Measurements from ENCODE around the gene PTPN21. TPM values are rescaled to one million over a fixed set of nuclear protein-coding genes. Genes with fewer than 3 reads are reported as not detected.

Gene PTPN21
- total RNA-seq (2014; rRNA removed; shearing (Covaris generic)) = 8.5 and 16.1 TPM in 2 replicates

GRCh38 chr14:88554457-88555286 lies at the start of gene PTPN21:
PTPN21 (minus strand) TSS chr14:88555007; CDS start chr14:88550417, 4,590 bp downstream.
- H3K36me3 ChIP-seq = peaks cover 27% of the 10 kb centered on the region
- peaks cover 47% of the 10 kb centered on the region for H3K4me1 ChIP-seq (replicated peaks)
- peak within 1 kb of the TSS; percentile 86 for H3K4me3 ChIP-seq
- DNase-seq (ENCODE audit: low read depth in 1 of 2, low spot score in 2 of 2) = peak; percentile 82 to 87
- peak within 1 kb of the TSS; percentile 95 for H3K27ac ChIP-seq
- H3K9me3 ChIP-seq (replicated peaks) = no peaks in the 10 kb centered on the region
- H3K27me3 ChIP-seq (replicated peaks) = no peaks in the 10 kb centered on the region

- Histone ChIP-seq H3K27ac (no peak overlapping the region), H3K36me3 (peaks cover 74% of the 10 kb centered on the region), H3K4me1 (replicated peaks) (no peaks in the 10 kb centered on the region), H3K9me3 (replicated peaks) (no peaks in the 10 kb centered on the region), H3K27me3 (replicated peaks) (no peaks in the 10 kb centered on the region), H3K4me3 (no peak overlapping the region)
- DNase-seq (ENCODE audit: low read depth in 1 of 2, low spot score in 2 of 2) = no peak
These were observed 49.4 kb upstream of the PTPN21 start for GRCh38 chr14:88604212-88604611.

- peaks cover 87% of the 10 kb centered on the region for H3K36me3 ChIP-seq
- DNase-seq (ENCODE audit: low read depth in 1 of 2, low spot score in 2 of 2) = no peak
- H3K4me1 ChIP-seq (replicated peaks) = no peaks in the 10 kb centered on the region
- no peaks in the 10 kb centered on the region for H3K27me3 ChIP-seq (replicated peaks)
- H3K27ac ChIP-seq = no peak overlapping the region
- H3K9me3 ChIP-seq (replicated peaks) = no peaks in the 10 kb centered on the region
- H3K4me3 ChIP-seq = no peak overlapping the region
These were observed 45.1 kb upstream of the PTPN21 start for GRCh38 chr14:88599761-88600439.

GRCh38 chr14:88599326-88599725 lies 44.5 kb upstream of the PTPN21 start:
- no peaks in the 10 kb centered on the region for H3K27me3 ChIP-seq (replicated peaks)
- no peaks in the 10 kb centered on the region for H3K4me1 ChIP-seq (replicated peaks)
- peaks cover 89% of the 10 kb centered on the region for H3K36me3 ChIP-seq

GRCh38 chr14:88598097-88598675 lies 43.4 kb upstream of the PTPN21 start:
- no peak for DNase-seq (ENCODE audit: low read depth in 1 of 2, low spot score in 2 of 2)
- peaks cover 90% of the 10 kb centered on the region for H3K36me3 ChIP-seq
- no peaks in the 10 kb centered on the region for H3K27me3 ChIP-seq (replicated peaks)
- H3K4me3 ChIP-seq = no peak overlapping the region
- no peak overlapping the region for H3K27ac ChIP-seq
- H3K4me1 ChIP-seq (replicated peaks) = no peaks in the 10 kb centered on the region
- no peaks in the 10 kb centered on the region for H3K9me3 ChIP-seq (replicated peaks)

More at GRCh38 chr14:88599326-88599725, 44.5 kb upstream of the PTPN21 start:
- H3K27ac ChIP-seq = no peak overlapping the region
- no peaks in the 10 kb centered on the region for H3K9me3 ChIP-seq (replicated peaks)
- H3K4me3 ChIP-seq = no peak overlapping the region
- no peak for DNase-seq (ENCODE audit: low read depth in 1 of 2, low spot score in 2 of 2)

- Histone ChIP-seq H3K36me3 (peaks cover 88% of the 10 kb centered on the region), H3K4me3 (no peak overlapping the region), H3K9me3 (replicated peaks) (no peaks in the 10 kb centered on the region), H3K4me1 (replicated peaks) (no peaks in the 10 kb centered on the region), H3K27ac (no peak overlapping the region), H3K27me3 (replicated peaks) (no peaks in the 10 kb centered on the region)
- DNase-seq (ENCODE audit: low read depth in 1 of 2, low spot score in 2 of 2) = no peak
These were observed 42.8 kb upstream of the PTPN21 start for GRCh38 chr14:88597601-88598000.

GRCh38 chr14:88597038-88597437 lies 42.2 kb upstream of the PTPN21 start:
- H3K4me3 ChIP-seq = no peak overlapping the region
- H3K27ac ChIP-seq = no peak overlapping the region
- no peak for DNase-seq (ENCODE audit: low read depth in 1 of 2, low spot score in 2 of 2)
- H3K4me1 ChIP-seq (replicated peaks) = no peaks in the 10 kb centered on the region
- H3K36me3 ChIP-seq = peaks cover 84% of the 10 kb centered on the region
- H3K9me3 ChIP-seq (replicated peaks) = no peaks in the 10 kb centered on the region
- no peaks in the 10 kb centered on the region for H3K27me3 ChIP-seq (replicated peaks)

GRCh38 chr14:88592031-88592430 lies 37.2 kb upstream of the PTPN21 start:
- peaks cover 81% of the 10 kb centered on the region for H3K36me3 ChIP-seq
- no peaks in the 10 kb centered on the region for H3K27me3 ChIP-seq (replicated peaks)
- no peaks in the 10 kb centered on the region for H3K9me3 ChIP-seq (replicated peaks)
- H3K4me3 ChIP-seq = no peak overlapping the region
- no peaks in the 10 kb centered on the region for H3K4me1 ChIP-seq (replicated peaks)
- no peak for DNase-seq (ENCODE audit: low read depth in 1 of 2, low spot score in 2 of 2)
- no peak overlapping the region for H3K27ac ChIP-seq

GRCh38 chr14:88590173-88590572 lies 35.4 kb upstream of the PTPN21 start:
- Histone ChIP-seq H3K27me3 (replicated peaks) (no peaks in the 10 kb centered on the region), H3K4me3 (no peak overlapping the region), H3K9me3 (replicated peaks) (no peaks in the 10 kb centered on the region), H3K27ac (no peak overlapping the region), H3K36me3 (peaks cover 78% of the 10 kb centered on the region), H3K4me1 (replicated peaks) (no peaks in the 10 kb centered on the region)
- DNase-seq (ENCODE audit: low read depth in 1 of 2, low spot score in 2 of 2) = no peak

- no peaks in the 10 kb centered on the region for H3K9me3 ChIP-seq (replicated peaks)
- H3K27ac ChIP-seq = no peak overlapping the region
- H3K4me1 ChIP-seq (replicated peaks) = no peaks in the 10 kb centered on the region
- H3K4me3 ChIP-seq = no peak overlapping the region
- H3K36me3 ChIP-seq = peaks cover 75% of the 10 kb centered on the region
- no peak for DNase-seq (ENCODE audit: low read depth in 1 of 2, low spot score in 2 of 2)
- H3K27me3 ChIP-seq (replicated peaks) = no peaks in the 10 kb centered on the region
These were observed 33.3 kb upstream of the PTPN21 start for GRCh38 chr14:88588081-88588480.

GRCh38 chr14:88584451-88584850 lies 29.6 kb upstream of the PTPN21 start:
- H3K4me1 ChIP-seq (replicated peaks) = no peaks in the 10 kb centered on the region
- no peak overlapping the region for H3K4me3 ChIP-seq
- no peak for DNase-seq (ENCODE audit: low read depth in 1 of 2, low spot score in 2 of 2)
- peaks cover 82% of the 10 kb centered on the region for H3K36me3 ChIP-seq
- H3K27me3 ChIP-seq (replicated peaks) = no peaks in the 10 kb centered on the region
- H3K9me3 ChIP-seq (replicated peaks) = no peaks in the 10 kb centered on the region
- H3K27ac ChIP-seq = no peak overlapping the region

GRCh38 chr14:88576222-88576621 lies 21.4 kb upstream of the PTPN21 start:
- Histone ChIP-seq H3K4me1 (replicated peaks) (no peaks in the 10 kb centered on the region), H3K36me3 (peaks cover 90% of the 10 kb centered on the region), H3K4me3 (no peak overlapping the region), H3K27me3 (replicated peaks) (no peaks in the 10 kb centered on the region), H3K9me3 (replicated peaks) (no peaks in the 10 kb centered on the region), H3K27ac (no peak overlapping the region)
- no peak for DNase-seq (ENCODE audit: low read depth in 1 of 2, low spot score in 2 of 2)

GRCh38 chr14:88572117-88572516 lies 17.3 kb upstream of the PTPN21 start:
- no peak for DNase-seq (ENCODE audit: low read depth in 1 of 2, low spot score in 2 of 2)
- H3K27ac ChIP-seq = no peak overlapping the region
- H3K4me3 ChIP-seq = no peak overlapping the region
- H3K36me3 ChIP-seq = peaks cover 87% of the 10 kb centered on the region
- H3K9me3 ChIP-seq (replicated peaks) = no peaks in the 10 kb centered on the region
- H3K4me1 ChIP-seq (replicated peaks) = no peaks in the 10 kb centered on the region
- H3K27me3 ChIP-seq (replicated peaks) = no peaks in the 10 kb centered on the region

- Histone ChIP-seq H3K36me3 (peaks cover 59% of the 10 kb centered on the region), H3K4me1 (replicated peaks) (peaks cover 10% of the 10 kb centered on the region; the same call in 1 of the 2 replicates), H3K27ac (no peak overlapping the region), H3K4me3 (no peak overlapping the region), H3K27me3 (replicated peaks) (no peaks in the 10 kb centered on the region), H3K9me3 (replicated peaks) (no peaks in the 10 kb centered on the region)
- no peak for DNase-seq (ENCODE audit: low read depth in 1 of 2, low spot score in 2 of 2)
These were observed 13.4 kb upstream of the PTPN21 start for GRCh38 chr14:88568196-88568595.

All from SJSA1 (cell line).